HG03342 (cell line): ENCODE data around the gene C1GALT1.
A peak's percentile ranks its signal among the peaks of the same experiment; 100 is the strongest.
"Not testable (repeated sequence)": the region's sequence is repeated elsewhere in the genome, so short reads cannot be mapped to it uniquely, and the experiment has no call there.

Source experiments
- ATAC-seq: cut with Tn5 transposase; IDR thresholded peaks from one replicate; pipeline ENCODE4 v1.9.1; 2021; ENCODE audit warnings: mild to moderate bottlenecking, moderate library complexity; ENCODE audit not compliant: unreplicated experiment

The C1GALT1 gene

GRCh38 chr7:7231865-7232264 lies 49.5 kb downstream of the C1GALT1 start:
- no peak for ATAC-seq

DNA sequence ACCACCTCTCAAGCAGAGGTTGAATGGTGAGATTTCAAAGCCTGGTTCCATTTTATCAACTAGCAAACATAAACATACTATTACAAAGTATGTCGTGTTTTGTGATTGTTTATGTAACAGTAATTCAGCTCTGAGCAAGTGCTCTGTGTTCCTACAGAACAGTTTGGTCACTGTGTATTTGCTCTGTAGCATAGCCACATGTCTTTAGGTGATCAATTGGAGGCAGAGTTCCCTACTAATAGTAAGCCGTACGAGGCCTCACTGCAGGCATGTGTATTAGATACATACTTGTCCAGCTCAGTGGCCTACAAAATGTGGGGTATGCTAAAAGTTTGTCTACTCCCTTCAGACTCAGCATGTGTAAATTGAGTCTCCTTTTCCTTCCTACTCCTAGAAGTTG lies 53.0 kb downstream of the C1GALT1 start:
- no peak for ATAC-seq

DNA sequence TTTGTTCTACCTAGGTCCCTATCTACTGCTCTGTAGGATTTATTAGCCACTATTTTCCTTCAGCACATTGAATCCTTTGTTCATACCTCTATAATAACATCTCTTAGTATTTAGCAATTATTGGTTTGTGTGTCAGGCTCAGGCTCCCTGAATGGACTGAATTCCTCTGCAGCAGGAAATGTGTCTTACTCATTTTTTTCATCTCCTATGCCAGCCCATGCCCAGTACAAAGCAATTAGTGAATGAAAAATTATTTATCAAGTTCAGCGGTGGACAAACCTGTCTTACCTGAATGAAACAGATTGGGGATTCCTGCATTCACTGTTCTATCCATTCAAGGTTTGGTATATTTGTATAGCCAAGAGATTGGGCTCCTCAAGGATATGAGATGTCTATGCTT lies 53.7 kb downstream of the C1GALT1 start:
- no peak for ATAC-seq

DNA sequence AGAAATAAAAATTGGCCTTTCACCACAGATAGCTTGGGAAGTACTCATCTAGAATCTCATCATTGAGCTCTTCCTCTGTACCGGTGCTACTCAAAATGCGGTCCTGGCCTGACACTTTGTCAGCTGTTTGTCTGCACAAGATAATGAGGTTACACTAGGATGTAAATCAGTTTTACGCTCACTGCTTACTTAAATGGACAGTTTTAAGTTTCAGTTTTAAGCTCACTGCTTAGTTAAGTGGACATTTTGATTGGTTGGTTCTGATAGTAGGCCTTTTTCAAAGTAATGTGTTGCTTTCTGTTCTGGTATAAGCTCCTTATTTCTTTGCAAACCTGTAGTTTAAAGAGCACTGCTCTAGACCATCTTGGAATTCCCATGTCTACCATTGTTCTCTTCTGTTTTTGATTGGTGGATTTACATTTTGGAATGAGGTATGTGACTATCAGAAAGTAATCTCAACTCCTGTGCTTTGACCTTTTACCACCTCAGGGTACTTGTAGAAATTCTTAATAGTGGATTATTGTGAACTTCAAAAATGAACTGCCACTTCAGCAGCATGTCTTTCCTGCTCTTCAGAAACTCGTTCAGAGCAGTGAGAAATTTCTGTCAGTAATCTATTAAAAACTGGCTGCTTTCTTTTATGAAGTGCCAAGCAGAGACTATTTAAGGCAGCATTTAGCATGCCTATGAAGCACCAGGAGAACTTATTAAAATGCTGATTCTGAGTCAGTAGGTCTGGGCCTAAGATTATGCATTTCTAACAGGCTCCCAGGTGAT lies 55.0 kb downstream of the C1GALT1 start:
- ATAC-seq = no peak

- ATAC-seq = no peak
Observed at GRCh38 chr7:7237978-7238267, 55.6 kb downstream of the C1GALT1 start.

- ATAC-seq = no peak
Observed at GRCh38 chr7:7239346-7239745, 57.0 kb downstream of the C1GALT1 start.

DNA sequence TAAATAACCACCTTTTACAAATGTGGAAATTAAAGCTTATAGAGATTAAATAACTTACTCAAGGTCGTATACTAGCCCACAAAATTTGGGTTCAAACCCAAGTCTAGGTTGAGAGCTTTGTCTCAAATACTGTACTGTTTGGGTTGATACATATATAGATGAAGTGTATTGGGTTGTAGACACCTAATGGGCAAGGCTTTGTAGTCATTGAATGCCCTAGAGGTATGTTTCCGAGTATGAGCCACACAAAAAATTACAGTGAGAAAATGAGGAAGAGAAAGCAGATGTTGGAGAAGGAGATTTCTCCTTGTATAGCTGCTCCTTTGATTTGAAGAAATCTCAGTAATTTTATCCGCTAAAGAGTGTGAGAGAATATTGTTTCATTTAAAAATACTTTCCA lies 60.6 kb downstream of the C1GALT1 start:
- no peak for ATAC-seq

DNA sequence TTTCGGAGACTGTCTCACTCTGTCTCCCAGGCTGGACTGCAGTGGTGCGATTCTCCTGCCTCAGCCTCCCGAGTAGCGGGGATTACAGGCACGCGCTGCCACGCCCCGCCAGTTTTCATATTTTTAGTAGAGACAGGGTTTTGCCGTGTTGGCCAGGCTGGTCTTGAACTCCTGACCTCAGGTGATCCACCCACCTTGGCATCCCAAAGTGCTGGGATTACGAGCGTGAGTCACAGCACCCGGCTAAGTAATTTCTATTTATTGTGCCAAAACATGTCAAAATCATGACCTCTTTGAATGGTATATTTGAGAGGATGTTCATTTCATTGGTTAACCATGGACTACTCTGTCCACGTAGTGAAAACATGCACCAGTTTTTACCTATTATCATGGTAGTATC lies 62.9 kb downstream of the C1GALT1 start:
- not testable (repeated sequence) for ATAC-seq

GRCh38 chr7:7246223-7246622 lies 63.9 kb downstream of the C1GALT1 start:
- ATAC-seq = no peak

- no peak for ATAC-seq
Observed at GRCh38 chr7:7247658-7248057, 65.3 kb downstream of the C1GALT1 start.

DNA sequence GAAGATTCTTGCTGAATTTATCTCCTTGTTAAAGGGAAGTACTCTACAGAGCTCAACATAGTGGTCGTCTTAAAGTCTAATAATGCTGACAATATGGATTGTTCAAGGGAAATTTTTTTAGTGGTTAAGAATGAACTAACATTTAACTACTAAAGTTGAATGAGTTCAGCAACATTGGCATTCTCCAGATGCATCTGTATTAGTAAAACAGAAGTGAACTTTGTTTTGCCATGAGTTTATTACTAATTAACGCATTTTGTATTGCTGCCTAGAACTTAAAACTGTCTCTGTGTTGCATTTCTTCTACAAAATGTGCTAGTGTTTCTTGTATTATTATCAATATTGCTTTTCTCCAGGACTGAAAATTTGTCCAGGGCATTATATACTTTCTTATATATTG lies 67.5 kb downstream of the C1GALT1 start:
- ATAC-seq = no peak

- peak; percentile 97 for ATAC-seq
Observed at GRCh38 chr7:7251742-7252141, 69.4 kb downstream of the C1GALT1 start.

- no peak for ATAC-seq
Observed at GRCh38 chr7:7254319-7254718, 72.0 kb downstream of the C1GALT1 start.

- ATAC-seq = no peak
Observed at GRCh38 chr7:7254908-7255307, 72.6 kb downstream of the C1GALT1 start.

- no peak for ATAC-seq
Observed at GRCh38 chr7:7256731-7257274, 74.5 kb downstream of the C1GALT1 start.

DNA sequence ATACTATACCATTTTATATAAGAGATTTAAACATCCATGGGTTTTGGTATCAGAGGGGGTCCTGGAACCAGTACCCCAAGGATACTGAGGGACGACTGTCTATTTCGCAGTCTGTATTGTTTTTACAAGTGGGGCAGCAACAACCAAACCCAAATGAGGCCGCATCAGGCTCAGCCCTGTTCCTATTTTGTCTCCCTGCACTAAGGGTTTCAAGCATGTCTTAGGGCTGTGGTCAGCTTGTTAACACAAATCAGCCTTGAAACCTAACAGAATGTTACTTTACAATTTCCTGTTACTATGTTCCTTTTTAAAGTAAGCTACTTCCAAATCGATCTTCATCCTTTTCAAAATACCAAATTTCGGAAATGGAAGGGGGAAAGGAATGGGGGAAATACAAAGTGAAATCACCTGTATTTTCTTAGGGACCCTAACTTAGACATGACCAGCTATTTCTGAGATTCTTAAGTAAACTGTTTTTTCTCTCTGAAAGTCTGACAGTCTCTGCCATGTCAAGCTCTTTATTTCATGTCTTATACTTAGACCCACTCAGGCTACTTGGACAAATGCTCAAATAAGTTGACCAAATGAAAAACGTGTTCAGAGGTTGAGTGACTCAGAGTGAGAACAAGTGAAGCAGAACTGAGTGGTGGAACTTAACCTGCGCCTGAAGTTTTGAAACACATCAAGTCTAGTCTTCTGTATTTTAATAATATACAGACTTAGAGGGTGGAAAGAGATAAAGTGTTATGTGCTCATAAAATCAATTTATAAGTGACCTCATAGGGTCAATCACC lies 75.8 kb downstream of the C1GALT1 start:
- ATAC-seq = peak; percentile 87

GRCh38 chr7:7261863-7262262 lies 79.5 kb downstream of the C1GALT1 start:
- no peak for ATAC-seq

GRCh38 chr7:7263297-7264230 lies 81.2 kb downstream of the C1GALT1 start:
- no peak for ATAC-seq

GRCh38 chr7:7264306-7265040 lies 82.1 kb downstream of the C1GALT1 start:
- no peak for ATAC-seq
